ENCODE data around the gene OSBPL8.

GRCh38 chr12:76360316-76360715 is 199.3 kb downstream of the OSBPL8 start:
- no peak for TF ChIP-seq CHD2 (IDR thresholded peaks at IDR 0.05; ENCODE audit: borderline replicate concordance, low read depth, low read length)
- TF ChIP-seq CTCF (IDR thresholded peaks at IDR 0.05 in 2 of 3, conservative IDR thresholded peaks at IDR 0.05 in 1 of 3; ENCODE audit: control insufficient read depth in 2 of 3, extremely low read depth in 1 of 3, insufficient read depth in 1 of 3, low read depth in 3 of 3, low read length in 3 of 3): no peak
- TF ChIP-seq CUX1 (IDR thresholded peaks at IDR 0.05; ENCODE audit: insufficient replicate concordance, low read depth, low read length): no peak
- no peak for TF ChIP-seq IKZF2 (IDR thresholded peaks at IDR 0.05)
- no peak for TF ChIP-seq STAT1 (conservative IDR thresholded peaks at IDR 0.05)
- no peak for TF ChIP-seq RAD21 (IDR thresholded peaks at IDR 0.05; ENCODE audit: insufficient read depth, low read depth, low read length)
- no peak for TF ChIP-seq SP1 (IDR thresholded peaks at IDR 0.05; ENCODE audit: low read depth, low read length)
- TF ChIP-seq TAF1 (IDR thresholded peaks at IDR 0.05; ENCODE audit: borderline replicate concordance, low read depth, low read length): no peak
- no peak for TF ChIP-seq SUPT20H (IDR thresholded peaks at IDR 0.05; ENCODE audit: borderline replicate concordance, control insufficient read depth, low read depth, low read length)
- no peak for TF ChIP-seq POLR2A (IDR thresholded peaks at IDR 0.05; ENCODE audit: low read depth, low read length)
- TF ChIP-seq EP300 (IDR thresholded peaks at IDR 0.05; ENCODE audit: borderline replicate concordance in 1 of 2, control insufficient read depth in 1 of 2, low read depth in 2 of 2, low read length in 2 of 2): no peak
- no peak for TF ChIP-seq PAX8 (IDR thresholded peaks at IDR 0.05)
- no peak for TF ChIP-seq TBL1XR1 (IDR thresholded peaks at IDR 0.05; ENCODE audit: low read depth, low read length)
- TF ChIP-seq HDAC6 (IDR thresholded peaks at IDR 0.05; ENCODE audit: unreplicated experiment): no peak

All from GM12878 (cell line).